Naive B cell (primary cell): ENCODE results near the gene BRI3BP. TPM values are rescaled to one million over a fixed set of nuclear protein-coding genes. Genes with fewer than 3 reads are reported as not detected.
"Not testable (repeated sequence)": the region's sequence is repeated elsewhere in the genome, so short reads cannot be mapped to it uniquely, and the experiment has no call there.

ENCODE experiments used
- ATAC-seq, 2 donors: fragments of 150-1000 bp; cut with Tn5 transposase; 2 replicates each; pipeline ENCODE4 v1.10.0; 2021; ENCODE audit warnings: low read depth in 2 of 2, mild to moderate bottlenecking in 2 of 2, moderate library complexity in 2 of 2
- DNase-seq: peaks from one replicate; pipeline ENCODE4 v3.0.0; 2022
- H3K27ac Mint-ChIP-seq, 6 donors: one replicate each; pipeline ENCODE4 v1.8.0; 2020 to 2022; ENCODE audit warnings: mild to moderate bottlenecking in 6 of 6, mixed read lengths in 6 of 6, moderate library complexity in 5 of 6, inconsistent platforms in 2 of 6
- H3K27me3 Mint-ChIP-seq, 3 donors: one replicate each; pipeline ENCODE4 v1.8.0; 2021 to 2022; ENCODE audit warnings: mixed read lengths in 3 of 3, mild to moderate bottlenecking in 1 of 3
- H3K36me3 Mint-ChIP-seq, 2 donors: one replicate each; pipeline ENCODE4 v1.8.0; 2020 to 2022; ENCODE audit warnings: mixed read lengths in 2 of 2, inconsistent platforms in 1 of 2, mild to moderate bottlenecking in 1 of 2
- H3K4me1 Mint-ChIP-seq, 3 donors: one replicate each; pipeline ENCODE4 v1.8.0; 2020 to 2022; ENCODE audit warnings: mixed read lengths in 3 of 3, inconsistent platforms in 1 of 3, mild to moderate bottlenecking in 1 of 3, moderate library complexity in 1 of 3
- H3K4me3 Mint-ChIP-seq, 8 donors: one replicate each; pipeline ENCODE4 v1.8.0; 2020 to 2022; ENCODE audit warnings: mild to moderate bottlenecking in 8 of 8, mixed read lengths in 8 of 8, moderate library complexity in 8 of 8, inconsistent platforms in 2 of 8
- H3K9me3 Mint-ChIP-seq, 7 donors: one replicate each; pipeline ENCODE4 v1.8.0; 2020 to 2022; ENCODE audit warnings: mixed read lengths in 7 of 7, mild to moderate bottlenecking in 5 of 7, inconsistent platforms in 2 of 7, moderate library complexity in 1 of 7
- polyA plus RNA-seq, 6 donors: library from polyadenylated mRNA; unstranded; fragments of 300-500 nt; fragmentation: Illumina TruSeq; gene quantifications; one replicate each; pipeline ENCODE4 v1.2.3, GENCODE V29; 2021; ENCODE audit warnings: low read depth in 6 of 6

BRI3BP gene
- polyA plus RNA-seq, 6 donors from 2014 or later = 4.0 to 12.1 (median 9.2) TPM

GRCh38 chr12:125049093-125049458, 55.6 kb downstream of the BRI3BP start:
- Mint-ChIP-seq H3K27me3 (no peaks in the 10 kb centered on the region), H3K4me1 (peaks cover 4 to 10% (median 10%) of the 10 kb centered on the region in 3 donors), H3K36me3 (no peaks in the 10 kb centered on the region), H3K4me3 (peak overlapping the region; percentile 83 to 94 (median 92)), H3K27ac (peak overlapping the region; percentile 64 to 94 (median 86)), H3K9me3 (no peaks in the 10 kb centered on the region)
- DNase-seq (no peak), ATAC-seq (no peak)

- Mint-ChIP-seq H3K36me3 (no peaks in the 10 kb centered on the region), H3K4me1 (peaks cover 4 to 10% (median 10%) of the 10 kb centered on the region in 3 donors), H3K4me3 (peak overlapping the region; percentile 63 to 94 (median 91)), H3K27ac (peak overlapping the region in 1 of 6 donors; percentile 36), H3K27me3 (no peaks in the 10 kb centered on the region), H3K9me3 (no peaks in the 10 kb centered on the region)
- DNase-seq (no peak), ATAC-seq (no peak)
Observed at GRCh38 chr12:125050446-125050845, 57.0 kb downstream of the BRI3BP start.

- Mint-ChIP-seq H3K4me1 (peaks cover 4 to 10% (median 10%) of the 10 kb centered on the region in 3 donors), H3K27ac (no peak overlapping the region), H3K9me3 (no peaks in the 10 kb centered on the region)
Observed at GRCh38 chr12:125050868-125051267, 57.4 kb downstream of the BRI3BP start.

GRCh38 chr12:125053821-125054220, 60.4 kb downstream of the BRI3BP start:
- ATAC-seq (no peak), DNase-seq (no peak)
- peaks cover 4 to 12% (median 12%) of the 10 kb centered on the region in 3 donors for H3K27me3 Mint-ChIP-seq
- peaks cover 4 to 10% (median 10%) of the 10 kb centered on the region in 3 donors for H3K4me1 Mint-ChIP-seq
- H3K9me3 Mint-ChIP-seq = no peaks in the 10 kb centered on the region
- peak overlapping the region in 1 of 8 donors; percentile 12 for H3K4me3 Mint-ChIP-seq
- no peak overlapping the region for H3K27ac Mint-ChIP-seq
- no peaks in the 10 kb centered on the region for H3K36me3 Mint-ChIP-seq

More at GRCh38 chr12:125050868-125051267, 57.4 kb downstream of the BRI3BP start:
- Mint-ChIP-seq H3K4me3 (peak overlapping the region in 6 of 8 donors; percentile 63 to 93 (median 90)), H3K27me3 (no peaks in the 10 kb centered on the region), H3K36me3 (no peaks in the 10 kb centered on the region)
- no peak for ATAC-seq
- DNase-seq = no peak

- peak overlapping the region in 1 of 8 donors; percentile 13 for H3K4me3 Mint-ChIP-seq
- DNase-seq (no peak), ATAC-seq (no peak)
- peaks cover 7 to 16% (median 15%) of the 10 kb centered on the region in 3 donors for H3K27me3 Mint-ChIP-seq
- no peaks in the 10 kb centered on the region for H3K36me3 Mint-ChIP-seq
- H3K9me3 Mint-ChIP-seq = no peaks in the 10 kb centered on the region
- H3K27ac Mint-ChIP-seq = no peak overlapping the region
- H3K4me1 Mint-ChIP-seq = no peaks in the 10 kb centered on the region
Observed at GRCh38 chr12:125055591-125055990, 62.1 kb downstream of the BRI3BP start.

- Mint-ChIP-seq H3K27ac (no peak overlapping the region), H3K4me3 (no peak overlapping the region), H3K36me3 (no peaks in the 10 kb centered on the region), H3K9me3 (peaks cover 0 to 1% (median 0%) of the 10 kb centered on the region in 7 donors), H3K4me1 (no peaks in the 10 kb centered on the region), H3K27me3 (peaks cover 7 to 16% (median 15%) of the 10 kb centered on the region in 3 donors)
- ATAC-seq (no peak), DNase-seq (no peak)
Observed at GRCh38 chr12:125056306-125056705, 62.9 kb downstream of the BRI3BP start.

- Mint-ChIP-seq H3K4me1 (no peaks in the 10 kb centered on the region), H3K27ac (no peak overlapping the region), H3K27me3 (peaks cover 7 to 16% (median 15%) of the 10 kb centered on the region in 3 donors), H3K36me3 (no peaks in the 10 kb centered on the region), H3K9me3 (peaks cover 0 to 5% (median 0%) of the 10 kb centered on the region in 7 donors), H3K4me3 (no peak overlapping the region)
- ATAC-seq (no peak), DNase-seq (no peak)
Observed at GRCh38 chr12:125057708-125058107, 64.3 kb downstream of the BRI3BP start.

- H3K36me3 Mint-ChIP-seq = no peaks in the 10 kb centered on the region
- no peak for DNase-seq
- H3K27ac Mint-ChIP-seq = no peak overlapping the region
- H3K4me1 Mint-ChIP-seq = peaks cover 8 to 14% (median 11%) of the 10 kb centered on the region in 3 donors
- peaks cover 0 to 5% (median 0%) of the 10 kb centered on the region in 7 donors for H3K9me3 Mint-ChIP-seq
- H3K27me3 Mint-ChIP-seq = peaks cover 15 to 27% (median 18%) of the 10 kb centered on the region in 3 donors
- ATAC-seq = no peak
- H3K4me3 Mint-ChIP-seq = no peak overlapping the region
Observed at GRCh38 chr12:125061229-125061628, 67.8 kb downstream of the BRI3BP start.

GRCh38 chr12:125063522-125063921, 70.1 kb downstream of the BRI3BP start:
- not testable (repeated sequence) for H3K36me3 Mint-ChIP-seq, ATAC-seq, H3K27ac Mint-ChIP-seq, H3K9me3 Mint-ChIP-seq, DNase-seq
- H3K27me3 Mint-ChIP-seq = peaks cover 6 to 15% (median 13%) of the 10 kb centered on the region in 3 donors
- H3K4me3 Mint-ChIP-seq = peak overlapping the region in 2 of 8 donors; percentile 56 to 77
- peaks cover 15 to 22% (median 21%) of the 10 kb centered on the region in 3 donors for H3K4me1 Mint-ChIP-seq

GRCh38 chr12:125064492-125064891, 71.0 kb downstream of the BRI3BP start:
- ATAC-seq = no peak
- peak overlapping the region in 2 of 6 donors; percentile 21 to 37 for H3K27ac Mint-ChIP-seq
- no peak for DNase-seq
- peak overlapping the region; percentile 65 to 94 (median 86) for H3K4me3 Mint-ChIP-seq
- peaks cover 0 to 13% (median 11%) of the 10 kb centered on the region in 3 donors for H3K27me3 Mint-ChIP-seq
- no peaks in the 10 kb centered on the region for H3K36me3 Mint-ChIP-seq
- peaks cover 15 to 26% (median 22%) of the 10 kb centered on the region in 3 donors for H3K4me1 Mint-ChIP-seq
- H3K9me3 Mint-ChIP-seq = peaks cover 0 to 5% (median 0%) of the 10 kb centered on the region in 7 donors

- peaks cover 0 to 11% (median 11%) of the 10 kb centered on the region in 3 donors for H3K27me3 Mint-ChIP-seq
- ATAC-seq (peak; percentile 96), DNase-seq (peak; percentile 60)
- H3K4me1 Mint-ChIP-seq = peaks cover 15 to 26% (median 22%) of the 10 kb centered on the region in 3 donors
- H3K27ac Mint-ChIP-seq = peak within 1 kb of the TSS in 5 of 6 donors; percentile 24 to 72 (median 41)
- peaks cover 0 to 5% (median 0%) of the 10 kb centered on the region in 7 donors for H3K9me3 Mint-ChIP-seq
- peak within 1 kb of the TSS; percentile 65 to 96 (median 90) for H3K4me3 Mint-ChIP-seq
- no peaks in the 10 kb centered on the region for H3K36me3 Mint-ChIP-seq
Observed at GRCh38 chr12:125065021-125065918, 71.8 kb downstream of the BRI3BP start, which contains the start of gene AACS. TSS of gene AACS (plus strand) at chr12:125065435. CDS start at chr12:125065585, 150 bp downstream.

GRCh38 chr12:125065919-125066570, 72.6 kb downstream of the BRI3BP start:
- peaks cover 15 to 26% (median 22%) of the 10 kb centered on the region in 3 donors for H3K4me1 Mint-ChIP-seq
- H3K27ac Mint-ChIP-seq = peak overlapping the region in 3 of 6 donors; percentile 41 to 72 (median 54)
- no peaks in the 10 kb centered on the region for H3K36me3 Mint-ChIP-seq
- H3K4me3 Mint-ChIP-seq = peak overlapping the region; percentile 65 to 96 (median 86)
- H3K9me3 Mint-ChIP-seq = peaks cover 0 to 5% (median 0%) of the 10 kb centered on the region in 7 donors
- peaks cover 0 to 11% (median 11%) of the 10 kb centered on the region in 3 donors for H3K27me3 Mint-ChIP-seq
- ATAC-seq (no peak), DNase-seq (no peak)

- Mint-ChIP-seq H3K4me3 (peak overlapping the region in 2 of 8 donors; percentile 16 to 77), H3K9me3 (no peaks in the 10 kb centered on the region)
Observed at GRCh38 chr12:125068391-125068790, 74.9 kb downstream of the BRI3BP start.

More at GRCh38 chr12:125068391-125068790, 74.9 kb downstream of the BRI3BP start:
- ATAC-seq = no peak
- no peak overlapping the region for H3K27ac Mint-ChIP-seq
- H3K36me3 Mint-ChIP-seq = no peaks in the 10 kb centered on the region
- H3K27me3 Mint-ChIP-seq = peaks cover 0 to 4% (median 4%) of the 10 kb centered on the region in 3 donors
- DNase-seq = no peak
- H3K4me1 Mint-ChIP-seq = peaks cover 15 to 28% (median 22%) of the 10 kb centered on the region in 3 donors
